H54 (cell line): ENCODE measurements around the gene NQO2.

Experiments used
- DNase-seq: peaks from one replicate; pipeline ENCODE4 v3.0.0; 2011; ENCODE audit warnings: low spot score, mixed read lengths; ENCODE audit not compliant: insufficient read length
- FAIRE-seq: peaks from 3 replicates; lab custom pipeline; 2011; peaks lifted over from hg19 to GRCh38; lab: Jason Lieb, UNC
- POLR2A ChIP-seq: IDR thresholded peaks from 2 replicates; pipeline ENCODE4 v1.6.1; 2011; ENCODE audit warnings: low read depth, mild to moderate bottlenecking, low read length

NQO2 gene

DNA sequence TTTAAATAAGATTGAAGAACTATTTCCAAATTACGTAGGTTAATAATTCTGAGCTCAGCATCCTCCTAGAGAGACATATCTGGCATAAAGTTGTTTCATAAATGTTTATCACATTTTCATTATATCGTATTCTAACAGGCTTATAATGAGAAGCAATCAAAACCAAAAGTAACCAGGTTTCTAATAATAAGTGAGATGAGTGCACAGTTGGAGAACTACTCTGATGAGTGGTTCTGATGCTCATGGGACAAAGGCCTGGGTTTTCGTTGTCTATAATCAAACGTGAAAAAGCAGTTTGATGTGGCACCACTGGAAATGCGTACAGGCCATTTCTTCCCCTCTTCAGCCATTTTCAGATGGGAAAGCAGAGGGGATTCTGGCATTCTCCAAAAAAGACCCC, 23.6 kb upstream of the NQO2 start:
- DNase-seq: no peak
- FAIRE-seq: no peak
- no peak for TF ChIP-seq POLR2A

DNA sequence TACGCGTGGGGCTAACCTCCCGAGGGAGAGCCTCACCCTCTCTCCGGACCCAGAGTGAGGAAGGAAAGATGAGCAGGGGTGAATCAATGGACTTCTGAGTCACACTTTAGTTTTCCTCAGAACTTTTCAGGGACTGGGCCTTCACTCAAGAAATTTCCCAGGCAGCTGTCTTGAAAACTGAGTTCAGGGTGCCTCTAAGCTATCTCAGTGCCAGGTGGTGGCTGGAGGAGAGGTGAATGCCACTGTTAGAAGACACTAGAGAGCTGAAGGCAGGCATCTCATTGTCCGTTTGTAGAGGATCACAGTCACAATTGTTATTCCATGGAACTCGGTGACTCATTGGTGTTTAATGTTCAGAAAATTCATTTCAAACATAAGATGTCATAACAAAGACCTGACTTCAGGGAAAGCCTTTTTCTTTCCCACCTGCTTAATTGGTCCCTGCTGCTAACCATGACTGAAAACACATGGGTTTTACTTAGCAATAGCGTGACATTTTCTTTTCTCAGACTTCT, 23.1 kb upstream of the NQO2 start:
- DNase-seq (peak; percentile 44), FAIRE-seq (peak; percentile 82)
- TF ChIP-seq POLR2A: no peak

DNA sequence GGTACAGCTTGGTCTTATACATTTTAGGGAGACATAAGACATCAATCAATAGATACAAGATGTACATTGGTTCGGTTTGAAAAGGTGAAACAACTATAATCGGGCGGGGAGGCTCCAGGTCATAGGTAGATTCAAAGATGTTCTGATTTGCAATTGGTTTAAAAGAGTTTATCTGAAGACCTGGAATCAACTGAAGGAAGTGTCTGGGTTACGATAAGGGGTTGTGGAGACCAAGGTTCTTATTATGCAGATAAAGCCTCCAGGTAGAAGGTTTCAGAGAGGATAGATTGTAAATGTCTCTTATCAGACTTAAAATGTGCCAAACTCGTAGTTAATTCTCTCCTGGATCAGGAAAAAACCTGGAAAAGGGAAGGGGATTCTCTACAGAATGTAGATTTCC, 22.4 kb upstream of the NQO2 start:
- DNase-seq (no peak), FAIRE-seq (no peak)
- TF ChIP-seq POLR2A: no peak

DNA sequence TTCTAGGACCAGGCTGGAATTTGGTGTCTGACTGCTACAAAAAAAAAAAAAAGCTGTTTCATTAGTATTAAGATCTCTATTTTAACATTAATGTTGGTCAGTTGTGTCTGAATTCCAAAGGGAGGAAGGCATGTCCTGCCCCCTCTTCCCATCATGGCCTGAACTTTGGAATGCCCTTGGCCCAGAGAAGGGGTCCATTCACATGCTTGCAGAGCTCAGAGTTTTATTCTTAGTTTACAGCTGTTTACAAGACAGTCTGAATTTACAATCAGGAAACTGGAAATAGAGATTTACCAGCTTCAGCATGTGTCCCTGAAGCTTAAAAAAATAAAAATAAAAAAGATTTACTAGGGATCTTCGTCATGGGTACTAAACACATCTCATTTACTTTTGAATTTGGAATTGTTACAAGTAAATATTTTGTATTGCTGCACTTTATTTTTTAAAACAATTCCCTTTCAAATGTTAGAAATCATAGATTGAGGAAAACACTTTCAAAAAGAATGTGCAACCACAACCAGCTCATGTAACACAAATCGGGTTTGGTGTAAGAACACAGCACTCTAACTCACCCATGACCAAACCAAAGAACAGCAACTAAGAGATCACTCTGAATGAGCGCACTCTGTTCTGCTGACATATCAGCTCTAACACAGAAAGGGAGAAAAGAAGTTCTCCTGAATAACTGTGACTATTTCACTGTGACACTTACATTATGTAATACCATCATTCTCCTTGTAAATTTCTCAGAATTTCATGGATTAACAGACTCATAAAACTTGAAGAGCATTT, 21.7 kb upstream of the NQO2 start:
- DNase-seq (no peak), FAIRE-seq (no peak)
- TF ChIP-seq POLR2A: no peak

DNA sequence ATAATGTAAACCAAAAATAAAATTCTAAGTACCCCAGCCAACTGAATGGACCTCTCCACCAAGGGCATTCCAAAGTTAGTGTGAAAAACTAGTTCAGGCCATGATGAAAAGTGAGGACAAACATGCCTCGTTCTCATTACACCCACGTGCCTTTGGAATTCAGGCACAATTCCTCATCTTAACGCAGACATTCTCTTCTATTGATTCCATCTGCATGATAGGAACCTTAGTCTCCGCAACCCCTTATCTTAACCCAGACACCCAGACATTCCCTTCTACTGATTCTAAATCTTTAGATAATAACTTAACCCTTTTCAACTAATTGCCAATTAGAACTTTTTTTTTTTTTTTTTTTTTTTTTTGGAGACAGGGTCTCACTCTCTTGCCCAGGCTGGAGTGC, 20.8 kb upstream of the NQO2 start:
- TF ChIP-seq POLR2A: no peak
- FAIRE-seq (no peak), DNase-seq (no peak)

DNA sequence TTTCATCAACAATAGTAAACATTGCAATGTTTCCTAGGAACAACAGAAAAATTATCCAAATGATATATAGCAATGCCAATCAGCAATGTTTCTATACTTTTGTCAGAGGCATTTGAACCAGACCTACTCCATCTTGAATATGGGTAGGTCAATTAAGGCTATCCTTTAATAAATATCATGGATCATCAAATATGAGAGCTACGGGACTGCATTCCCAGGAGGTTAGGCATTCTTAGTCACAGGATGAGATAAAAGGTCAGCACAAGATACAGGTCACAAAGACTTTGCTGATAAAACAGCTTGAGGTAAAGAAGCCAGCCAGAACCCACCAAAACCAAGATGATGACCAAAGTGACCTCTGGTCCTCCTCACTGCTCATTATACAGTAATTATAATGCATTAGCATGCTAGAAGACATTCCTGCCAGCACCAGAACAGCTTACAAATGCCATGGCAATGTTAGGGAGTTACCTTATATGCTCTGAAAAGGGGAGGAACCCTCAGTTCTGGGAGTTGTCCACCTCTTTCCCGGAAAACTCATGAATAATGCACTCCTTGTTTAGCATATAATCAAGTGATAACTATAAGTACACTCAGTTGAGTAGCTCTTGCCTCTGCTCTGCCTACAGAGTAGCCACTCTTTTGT, 19.8 kb upstream of the NQO2 start:
- no peak for TF ChIP-seq POLR2A
- DNase-seq (no peak), FAIRE-seq (no peak)

DNA sequence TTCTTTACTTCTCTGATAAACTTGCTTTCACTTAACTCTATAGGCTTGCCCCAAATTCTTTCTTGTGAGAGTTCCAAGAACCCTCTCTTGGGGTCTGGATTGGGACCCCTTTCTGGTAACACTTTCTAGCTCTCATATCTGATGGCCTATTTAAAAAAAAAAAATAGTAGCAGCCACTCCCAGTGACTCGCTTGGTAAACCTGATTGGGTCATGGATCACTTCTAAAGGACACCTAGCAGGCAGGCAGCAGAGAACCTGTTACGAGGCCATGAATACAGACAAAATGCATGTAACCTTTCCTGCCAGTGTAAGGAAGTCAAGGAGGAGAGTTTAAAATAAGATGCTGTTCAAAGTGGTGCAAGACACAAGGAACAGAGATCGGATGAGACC, 19.2 kb upstream of the NQO2 start:
- no peak for TF ChIP-seq POLR2A
- no peak for DNase-seq
- FAIRE-seq: no peak

DNA sequence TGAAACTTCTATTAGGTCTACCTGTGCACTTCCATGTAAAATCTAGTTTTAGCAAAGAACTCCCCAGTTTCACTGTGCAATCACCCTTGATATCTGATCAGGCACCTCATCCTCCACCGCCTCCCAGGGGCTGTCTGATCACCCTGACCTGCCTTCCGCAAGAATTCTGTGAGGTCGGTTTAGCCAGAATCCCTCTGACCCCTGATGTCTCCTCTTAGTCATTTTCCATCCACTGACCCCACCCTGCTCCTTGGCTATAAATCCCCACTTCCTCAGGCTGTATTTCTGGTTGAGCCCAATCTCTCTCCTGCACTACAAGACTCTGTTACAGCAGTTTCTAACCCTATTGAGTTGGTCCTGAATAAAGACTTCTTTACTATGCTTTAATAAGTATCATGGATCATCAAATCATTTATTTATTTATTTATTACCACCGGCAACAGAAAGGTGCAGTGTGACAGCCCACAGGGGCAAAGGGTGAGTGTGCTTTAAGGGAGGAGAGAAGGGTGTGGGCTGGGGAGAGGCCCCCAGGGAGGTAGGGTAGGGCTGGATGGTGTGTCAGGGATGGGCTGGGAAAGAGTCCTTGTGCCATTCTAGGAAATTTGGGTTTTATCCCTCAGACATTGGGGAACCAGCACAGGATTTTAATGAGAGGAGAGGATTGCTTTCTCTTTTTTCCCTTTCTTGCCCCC, 17.1 kb upstream of the NQO2 start:
- no peak for TF ChIP-seq POLR2A
- FAIRE-seq: no peak
- no peak for DNase-seq

DNA sequence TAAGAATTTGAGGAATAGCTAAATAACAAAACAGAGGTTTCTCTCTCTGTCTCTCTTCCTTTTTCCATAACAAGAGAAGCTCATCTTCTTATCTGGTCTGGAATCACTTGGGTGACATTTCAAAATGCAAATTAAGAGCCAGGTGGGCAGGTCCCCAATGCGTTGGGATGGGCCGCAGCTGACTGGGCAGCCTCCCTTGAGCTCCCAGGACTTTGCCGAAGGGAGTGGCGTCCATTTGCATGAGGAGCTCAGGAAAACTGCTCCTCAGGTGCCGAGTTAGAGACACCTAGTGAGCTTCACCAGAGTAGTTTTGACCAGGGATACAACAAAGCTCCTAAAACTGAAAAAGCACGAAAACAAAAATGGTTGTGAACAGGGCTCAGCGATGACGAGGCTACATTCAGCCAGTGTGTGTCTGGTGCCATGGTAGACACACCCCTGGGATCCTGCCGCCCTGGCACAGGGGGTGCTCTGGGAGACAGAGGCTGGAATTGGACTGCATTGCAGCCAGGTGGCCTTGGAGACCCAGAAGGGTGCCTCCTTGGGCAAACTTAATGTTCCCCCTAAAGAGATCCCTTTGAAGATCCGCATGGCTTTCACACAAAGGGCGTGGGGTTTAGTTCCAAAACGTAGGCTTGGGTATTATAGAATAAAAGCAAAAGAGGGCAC, 14.8 kb upstream of the NQO2 start:
- FAIRE-seq: no peak
- TF ChIP-seq POLR2A: no peak
- DNase-seq: no peak

DNA sequence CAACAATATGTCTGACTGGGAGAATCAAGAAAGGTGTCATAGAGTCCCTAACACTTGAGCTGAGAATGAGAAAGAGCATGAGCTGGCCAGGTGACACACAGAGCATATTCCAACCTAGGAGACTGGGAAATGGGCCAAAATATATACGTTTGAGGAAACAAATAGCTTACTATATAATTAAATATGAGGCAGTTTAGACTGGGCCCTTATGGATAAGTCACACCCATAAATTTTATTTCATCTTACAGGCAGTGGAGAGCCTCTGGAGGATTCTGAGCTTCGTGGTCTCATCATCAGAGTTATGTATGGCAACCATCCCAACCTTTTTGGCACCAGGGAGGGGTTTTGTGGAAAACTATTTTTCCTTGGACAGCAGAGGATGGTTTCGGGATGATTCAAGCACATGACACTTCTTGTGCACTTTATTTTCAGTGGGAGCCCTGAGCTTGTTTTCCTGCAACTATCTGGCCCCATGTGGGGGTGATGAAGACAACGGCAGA, 12.9 kb upstream of the NQO2 start:
- FAIRE-seq (no peak), DNase-seq (no peak)
- no peak for TF ChIP-seq POLR2A

DNA sequence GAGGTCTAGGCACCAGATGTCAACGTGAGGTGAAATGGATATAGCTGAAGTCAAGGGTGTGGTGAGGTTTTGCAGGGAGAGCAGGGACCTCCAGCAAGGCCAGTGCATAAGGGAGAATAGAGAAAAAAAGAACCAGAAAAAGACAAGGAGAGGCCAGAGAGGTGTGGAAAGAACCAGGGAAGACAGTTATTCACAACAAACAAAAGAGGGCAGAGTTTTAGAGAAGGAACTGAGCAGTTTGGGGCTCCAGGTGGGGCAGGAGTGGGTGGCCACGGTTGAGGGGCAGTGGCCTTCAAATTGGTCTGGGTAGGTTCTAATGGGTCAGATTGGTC, 11.6 kb upstream of the NQO2 start:
- no peak for DNase-seq
- FAIRE-seq: no peak
- no peak for TF ChIP-seq POLR2A

DNA sequence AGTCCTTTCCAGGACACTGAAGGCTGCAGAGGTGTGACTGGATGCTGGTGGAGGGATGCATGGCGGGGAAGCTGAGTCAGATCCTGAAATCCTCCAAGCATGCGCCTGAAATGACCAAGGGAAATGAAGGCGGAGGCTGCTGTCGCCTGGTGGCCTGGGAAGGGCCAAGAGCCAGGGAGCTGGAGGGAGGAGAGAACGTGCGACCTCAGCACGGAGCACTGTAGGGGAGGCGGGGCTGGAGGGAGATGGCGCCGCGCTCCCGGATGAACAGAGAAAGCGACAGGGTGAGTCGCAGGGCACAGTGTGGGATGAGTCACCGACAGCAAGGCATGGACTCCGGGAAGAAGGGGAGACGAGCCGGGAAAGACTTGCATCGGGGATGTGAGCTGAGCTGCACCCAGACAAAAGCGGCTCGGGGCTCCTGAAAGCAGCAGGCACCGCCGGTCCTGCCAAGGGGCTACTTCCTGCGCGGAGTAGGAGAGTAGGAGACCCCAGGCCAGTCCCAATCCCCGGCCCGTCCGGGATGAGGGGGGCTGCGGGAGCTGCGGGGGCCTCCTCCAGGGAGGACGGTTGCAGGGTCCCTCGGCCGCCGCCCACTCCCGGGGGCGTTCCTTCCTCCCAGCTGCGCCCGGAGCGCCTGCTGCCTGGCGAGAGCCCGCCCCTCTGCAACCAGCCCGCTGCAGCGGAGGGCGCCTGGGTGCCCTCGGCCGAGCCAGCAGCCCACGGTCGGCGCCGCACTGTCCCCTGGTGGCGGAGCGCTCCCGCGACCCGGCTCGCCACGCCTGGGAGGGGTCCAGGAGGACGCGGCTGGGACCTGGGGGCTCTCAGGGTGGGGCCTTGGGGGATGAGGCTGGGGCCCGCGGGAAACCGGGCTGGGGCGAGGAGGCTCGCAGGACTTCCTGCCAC, 11.0 kb upstream of the NQO2 start:
- DNase-seq: peak; percentile 71
- FAIRE-seq: peak; percentile 84
- TF ChIP-seq POLR2A: peak; percentile 80
